GM19438 (cell line): ENCODE data around the gene SHROOM3.

Experiments used
- ATAC-seq: cut with Tn5 transposase; IDR thresholded peaks from one replicate; pipeline ENCODE4 v1.9.1; 2021; ENCODE audit warnings: low read depth; ENCODE audit not compliant: unreplicated experiment

SHROOM3 gene

GRCh38 chr4:76562836-76563453 lies 127.9 kb downstream of the SHROOM3 start:
- no peak for ATAC-seq

- ATAC-seq = no peak
Measured at GRCh38 chr4:76563454-76564122, 128.6 kb downstream of the SHROOM3 start.

- ATAC-seq = no peak
Measured at GRCh38 chr4:76564123-76564915, 129.3 kb downstream of the SHROOM3 start.

- ATAC-seq = no peak
Measured at GRCh38 chr4:76568262-76568661, 133.2 kb downstream of the SHROOM3 start.

- no peak for ATAC-seq
Measured at GRCh38 chr4:76569225-76569624, 134.2 kb downstream of the SHROOM3 start.

- no peak for ATAC-seq
Measured at GRCh38 chr4:76569706-76570105, 134.7 kb downstream of the SHROOM3 start.

- no peak for ATAC-seq
Measured at GRCh38 chr4:76570141-76570973, 135.3 kb downstream of the SHROOM3 start.

GRCh38 chr4:76571274-76571673 lies 136.2 kb downstream of the SHROOM3 start:
- ATAC-seq = no peak

GRCh38 chr4:76572224-76572623 lies 137.2 kb downstream of the SHROOM3 start:
- ATAC-seq = no peak

- no peak for ATAC-seq
Measured at GRCh38 chr4:76576824-76577223, 141.8 kb downstream of the SHROOM3 start.

GRCh38 chr4:76578002-76578560 lies 143.1 kb downstream of the SHROOM3 start:
- ATAC-seq = no peak

GRCh38 chr4:76579596-76580375 lies 144.8 kb downstream of the SHROOM3 start:
- no peak for ATAC-seq

GRCh38 chr4:76581077-76581962 lies 146.3 kb downstream of the SHROOM3 start:
- ATAC-seq = no peak

- ATAC-seq = no peak
Measured at GRCh38 chr4:76582074-76582816, 147.2 kb downstream of the SHROOM3 start.

GRCh38 chr4:76582817-76583087 lies 147.7 kb downstream of the SHROOM3 start:
- ATAC-seq = no peak

GRCh38 chr4:76584241-76585152 lies 149.5 kb downstream of the SHROOM3 start:
- no peak for ATAC-seq

- ATAC-seq = no peak
Measured at GRCh38 chr4:76585272-76585671, 150.2 kb downstream of the SHROOM3 start.
